Measurements from ENCODE around the gene CYBRD1. TPM values are rescaled to one million over a fixed set of nuclear protein-coding genes. Genes with fewer than 3 reads are reported as not detected.

CYBRD1 gene
- total and polyA plus RNA-seq, 4 donors, result 25.2 to 488 (median 71.4) TPM

GRCh38 chr2:171512683-171513195, 9.5 kb upstream of the CYBRD1 start:
- TF ChIP-seq CTCF (IDR thresholded peaks at IDR 0.05; ENCODE audit: control extremely low read depth, extremely low read depth), result no peak
- Histone ChIP-seq H3K27me3 (ENCODE audit: control insufficient read depth in 3 of 3, insufficient read depth in 3 of 3, low read length in 2 of 3) (peaks cover 0 to 3% (median 0%) of the 10 kb centered on the region in 3 donors), H3K9me3 (ENCODE audit: control insufficient read depth in 4 of 4, insufficient read depth in 3 of 4, low read length in 3 of 4) (no peaks in the 10 kb centered on the region), H3K4me3 (no peak overlapping the region), H3K27ac (ENCODE audit: low read depth in 1 of 2, low read length in 1 of 2) (no peak overlapping the region), H3K36me3 (ENCODE audit: control insufficient read depth in 4 of 4, insufficient read depth in 4 of 4, low read length in 4 of 4) (no peaks in the 10 kb centered on the region), H3K4me1 (ENCODE audit: control insufficient read depth in 5 of 5, insufficient read depth in 5 of 5, low read length in 5 of 5) (peaks cover 0 to 1% (median 0%) of the 10 kb centered on the region in 5 donors), H3K9ac (ENCODE audit: insufficient read depth in 1 of 2, low read length in 2 of 2) (no peak overlapping the region)
- WGBS, 2 donors, result 56 to 71% methylated on average over 1 of the region's 1 CpG
- ATAC-seq (ENCODE audit: insufficient read depth, low FRiP score) (no peak), DNase-seq (no peak)

GRCh38 chr2:171513719-171514160, 8.5 kb upstream of the CYBRD1 start:
- DNase-seq (no peak), ATAC-seq (ENCODE audit: insufficient read depth, low FRiP score) (no peak)
- peaks cover 0 to 3% (median 0%) of the 10 kb centered on the region in 3 donors for H3K27me3 ChIP-seq (ENCODE audit: control insufficient read depth in 3 of 3, insufficient read depth in 3 of 3, low read length in 2 of 3)
- no peak for TF ChIP-seq CTCF (IDR thresholded peaks at IDR 0.05; ENCODE audit: control extremely low read depth, extremely low read depth)
- H3K36me3 ChIP-seq (ENCODE audit: control insufficient read depth in 4 of 4, insufficient read depth in 4 of 4, low read length in 4 of 4), result no peaks in the 10 kb centered on the region
- H3K27ac ChIP-seq (ENCODE audit: low read depth in 1 of 2, low read length in 1 of 2), result no peak overlapping the region
- no peak overlapping the region for H3K4me3 ChIP-seq
- H3K9me3 ChIP-seq (ENCODE audit: control insufficient read depth in 4 of 4, insufficient read depth in 3 of 4, low read length in 3 of 4), result no peaks in the 10 kb centered on the region
- H3K9ac ChIP-seq (ENCODE audit: insufficient read depth in 1 of 2, low read length in 2 of 2), result no peak overlapping the region
- peaks cover 0 to 1% (median 0%) of the 10 kb centered on the region in 5 donors for H3K4me1 ChIP-seq (ENCODE audit: control insufficient read depth in 5 of 5, insufficient read depth in 5 of 5, low read length in 5 of 5)
- 21 to 55% methylated on average over 3 of the region's 3 CpGs for WGBS, 2 donors

- Histone ChIP-seq H3K27me3 (ENCODE audit: control insufficient read depth in 3 of 3, insufficient read depth in 3 of 3, low read length in 2 of 3) (peaks cover 0 to 3% (median 0%) of the 10 kb centered on the region in 3 donors), H3K4me3 (no peak overlapping the region), H3K27ac (ENCODE audit: low read depth in 1 of 2, low read length in 1 of 2) (no peak overlapping the region), H3K4me1 (ENCODE audit: control insufficient read depth in 5 of 5, insufficient read depth in 5 of 5, low read length in 5 of 5) (peaks cover 0 to 1% (median 0%) of the 10 kb centered on the region in 5 donors), H3K36me3 (ENCODE audit: control insufficient read depth in 4 of 4, insufficient read depth in 4 of 4, low read length in 4 of 4) (no peaks in the 10 kb centered on the region), H3K9me3 (ENCODE audit: control insufficient read depth in 4 of 4, insufficient read depth in 3 of 4, low read length in 3 of 4) (no peaks in the 10 kb centered on the region), H3K9ac (ENCODE audit: insufficient read depth in 1 of 2, low read length in 2 of 2) (no peak overlapping the region)
- WGBS, 2 donors, result 84 to 91% methylated on average over 3 of the region's 3 CpGs
- no peak for TF ChIP-seq CTCF (IDR thresholded peaks at IDR 0.05; ENCODE audit: control extremely low read depth, extremely low read depth)
- DNase-seq (no peak), ATAC-seq (ENCODE audit: insufficient read depth, low FRiP score) (no peak)
Measured at GRCh38 chr2:171514908-171515582, 7.2 kb upstream of the CYBRD1 start.
